SK-N-MC (cell line): Measurements from ENCODE around the gene PPTC7.

ENCODE experiments used
- EZH2 ChIP-seq: fragments of 200-600 bp; sonication (generic); IDR thresholded peaks from one replicate; pipeline ENCODE4 v1.6.1; 2017; ENCODE audit warnings: antibody characterized with exemption
- FOXP2 ChIP-seq: optimal IDR thresholded peaks from 2 replicates; pipeline ENCODE3; 2011; ENCODE audit warnings: mild to moderate bottlenecking, moderate library complexity; ENCODE audit not compliant: insufficient read depth; ENCODE audit errors: extremely low read length, control extremely low read depth
- POLR2AphosphoS5 ChIP-seq: IDR thresholded peaks from 2 replicates; pipeline ENCODE4 v1.6.1; 2012; ENCODE audit warnings: mild to moderate bottlenecking, low read depth, low read length, borderline replicate concordance

DNA sequence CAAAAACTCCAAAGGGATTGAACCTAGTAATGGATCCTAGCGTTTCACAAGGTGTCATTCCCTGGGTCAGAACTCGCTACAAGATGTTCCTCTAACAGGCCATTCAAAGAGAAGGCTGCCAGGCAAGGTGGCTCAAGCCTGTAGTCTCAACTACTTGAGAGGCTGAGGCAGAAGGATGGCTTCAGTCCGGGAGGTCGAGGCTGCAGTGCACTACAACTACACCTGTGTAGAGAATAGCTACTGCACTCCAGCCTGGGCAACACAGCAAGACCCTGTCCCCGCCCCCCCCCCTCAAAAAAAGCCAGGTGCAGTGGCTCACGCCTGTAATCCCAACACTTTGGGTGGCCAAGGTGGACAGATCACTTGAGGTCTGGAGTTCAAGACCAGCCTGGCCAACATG, 14.4 kb downstream of the PPTC7 start:
- TF ChIP-seq EZH2 (no peak), POLR2AphosphoS5 (no peak), FOXP2 (no peak)
